GM23338 (cell line): Measurements from ENCODE around the gene LLGL1. TPM values are rescaled to one million over a fixed set of nuclear protein-coding genes. Genes with fewer than 3 reads are reported as not detected.

Source experiments
- ATAC-seq: fragments of 200-7000 bp; cut with Tn5 transposase; 3 replicates; pipeline ENCODE4 v1.9.1; 2020
- DNase-seq: peaks from one replicate; pipeline ENCODE4 v3.0.0-alpha.2; 2015; ENCODE audit warnings: low spot score
- H2AFZ ChIP-seq: fragments of 200-600 bp; sonication (generic); 2 replicates; pipeline ENCODE4 v1.8.0; 2016; ENCODE audit warnings: antibody characterized with exemption, mild to moderate bottlenecking, moderate library complexity
- H3F3A ChIP-seq: fragments of 200-600 bp; sonication (generic); replicated peaks from 2 replicates; pipeline ENCODE4 v1.8.0; 2017; ENCODE audit warnings: antibody characterized with exemption, mixed run types, low read depth
- H3K27ac ChIP-seq: fragments of 200-600 bp; sonication (generic); 2 replicates; pipeline ENCODE4 v1.6.1; 2016; ENCODE audit warnings: low read depth
- H3K27me3 ChIP-seq: fragments of 200-600 bp; sonication (generic); 2 replicates; pipeline ENCODE4 v1.8.0; 2016; ENCODE audit warnings: mild to moderate bottlenecking, mixed run types, moderate library complexity; ENCODE audit not compliant: insufficient read depth
- H3K36me3 ChIP-seq: fragments of 200-600 bp; sonication (generic); 2 replicates; pipeline ENCODE4 v1.8.0; 2016; ENCODE audit warnings: mild to moderate bottlenecking; ENCODE audit not compliant: insufficient read depth
- H3K4me1 ChIP-seq: fragments of 200-600 bp; sonication (generic); 2 replicates; pipeline ENCODE4 v1.8.0; 2016; ENCODE audit warnings: mild to moderate bottlenecking, moderate library complexity; ENCODE audit not compliant: insufficient read depth
- H3K4me2 ChIP-seq: fragments of 200-600 bp; sonication (generic); 2 replicates; pipeline ENCODE4 v1.7.1; 2017; ENCODE audit warnings: mixed run types
- H3K4me3 ChIP-seq: fragments of 200-600 bp; sonication (generic); 2 replicates; pipeline ENCODE4 v1.6.1; 2016; ENCODE audit warnings: mixed run types
- H3K79me2 ChIP-seq: fragments of 200-600 bp; sonication (generic); replicated peaks from 2 replicates; pipeline ENCODE4 v1.8.0; 2017; ENCODE audit warnings: mild to moderate bottlenecking; ENCODE audit not compliant: insufficient read depth
- H3K9me2 ChIP-seq: fragments of 200-600 bp; sonication (generic); 2 replicates; pipeline ENCODE4 v1.8.0; 2017; ENCODE audit not compliant: insufficient read depth
- H4K20me1 ChIP-seq: fragments of 200-600 bp; sonication (generic); replicated peaks from 2 replicates; pipeline ENCODE4 v1.8.0; 2017; ENCODE audit warnings: mild to moderate bottlenecking; ENCODE audit not compliant: insufficient read depth
- H3K27ac Mint-ChIP-seq: 2 replicates; pipeline ENCODE4 v1.8.0; 2020; ENCODE audit warnings: inconsistent platforms, mild to moderate bottlenecking, moderate library complexity, mixed read lengths
- H3K27me3 Mint-ChIP-seq: 3 replicates; pipeline ENCODE4 v1.8.0; 2022; ENCODE audit warnings: low read depth, mild to moderate bottlenecking, moderate library complexity, mixed read lengths, inconsistent platforms; ENCODE audit not compliant: insufficient read depth, poor library complexity
- H3K36me3 Mint-ChIP-seq: 3 replicates; pipeline ENCODE4 v1.8.0; 2021; ENCODE audit warnings: low read depth, mild to moderate bottlenecking, inconsistent platforms, moderate library complexity, mixed read lengths
- H3K4me1 Mint-ChIP-seq: 3 replicates; pipeline ENCODE4 v1.8.0; 2020; ENCODE audit warnings: mild to moderate bottlenecking, inconsistent platforms, mixed read lengths
- H3K4me3 Mint-ChIP-seq: 3 replicates; pipeline ENCODE4 v1.8.0; 2021; ENCODE audit warnings: moderate library complexity, mild to moderate bottlenecking, inconsistent platforms, mixed read lengths
- H3K9me3 Mint-ChIP-seq: 3 replicates; pipeline ENCODE4 v1.8.0; 2020; ENCODE audit warnings: moderate library complexity, mild to moderate bottlenecking, inconsistent platforms, mixed read lengths
- CREB1 ChIP-seq: fragments of 250-450 bp; sonication (Bioruptor Pico); IDR thresholded peaks from 2 replicates; pipeline ENCODE4 v1.5.0; 2020; ENCODE audit warnings: low read depth, mild to moderate bottlenecking, moderate library complexity
- EZH2 ChIP-seq: fragments of 200-600 bp; sonication (generic); IDR thresholded peaks from one replicate; pipeline ENCODE4 v1.8.0; 2017; ENCODE audit warnings: antibody characterized with exemption, mild to moderate bottlenecking, low read depth; ENCODE audit not compliant: unreplicated experiment
- EZH2phosphoT487 ChIP-seq: fragments of 200-600 bp; sonication (generic); IDR thresholded peaks from one replicate; pipeline ENCODE4 v1.8.1; 2018; ENCODE audit warnings: antibody characterized with exemption; ENCODE audit not compliant: unreplicated experiment
- ZNF114 ChIP-seq: fragments of 250-450 bp; sonication (Bioruptor Pico); IDR thresholded peaks from 2 replicates; pipeline ENCODE4 v1.5.0; 2020; ENCODE audit warnings: mild to moderate bottlenecking, moderate library complexity
- polyA plus RNA-seq: library from polyadenylated mRNA; unstranded; fragments of >200 nt; fragmentation: Nextera tagmentation; extraction: Ambion mirVana; gene quantifications from 2 replicates; pipeline ENCODE4 v1.2.1, GENCODE V29; 2016
- total RNA-seq: library from RNA; depleted of rRNA; stranded (reverse); fragments of >200 nt; shearing (Covaris generic); gene quantifications from 2 replicates; pipeline ENCODE4 v1.2.3, GENCODE V29; 2014
- TF ChIP-seq, protein P1 (sequence below), 2 experiments: fragments of 200-600 bp in 1 of 2; sonication (generic) in 1 of 2; conservative IDR thresholded peaks; 2 replicates each; pipeline versions ENCODE4 v1.5.1 to v1.6.1; 2016 to 2017; ENCODE audit warnings: antibody characterized with exemption in 2 of 2, low read depth in 2 of 2, mild to moderate bottlenecking in 2 of 2, moderate library complexity in 1 of 2
- TF ChIP-seq, protein P2 (sequence below): IDR thresholded peaks from one replicate; pipeline ENCODE4 v1.6.1; 2018; ENCODE audit warnings: antibody characterized with exemption; ENCODE audit not compliant: unreplicated experiment
- TF ChIP-seq, protein P3 (sequence below): IDR thresholded peaks from 2 replicates; pipeline ENCODE4 v1.6.1; 2016; ENCODE audit warnings: antibody characterized with exemption
- TF ChIP-seq, protein P4 (sequence below): fragments of 250-450 bp; sonication (Bioruptor Pico); IDR thresholded peaks from 2 replicates; pipeline ENCODE4 v1.5.0; 2020; ENCODE audit warnings: mild to moderate bottlenecking, moderate library complexity

Gene LLGL1
- total and polyA plus RNA-seq, 2 experiments from 2014 or later = 5.9 to 129 TPM

DNA sequence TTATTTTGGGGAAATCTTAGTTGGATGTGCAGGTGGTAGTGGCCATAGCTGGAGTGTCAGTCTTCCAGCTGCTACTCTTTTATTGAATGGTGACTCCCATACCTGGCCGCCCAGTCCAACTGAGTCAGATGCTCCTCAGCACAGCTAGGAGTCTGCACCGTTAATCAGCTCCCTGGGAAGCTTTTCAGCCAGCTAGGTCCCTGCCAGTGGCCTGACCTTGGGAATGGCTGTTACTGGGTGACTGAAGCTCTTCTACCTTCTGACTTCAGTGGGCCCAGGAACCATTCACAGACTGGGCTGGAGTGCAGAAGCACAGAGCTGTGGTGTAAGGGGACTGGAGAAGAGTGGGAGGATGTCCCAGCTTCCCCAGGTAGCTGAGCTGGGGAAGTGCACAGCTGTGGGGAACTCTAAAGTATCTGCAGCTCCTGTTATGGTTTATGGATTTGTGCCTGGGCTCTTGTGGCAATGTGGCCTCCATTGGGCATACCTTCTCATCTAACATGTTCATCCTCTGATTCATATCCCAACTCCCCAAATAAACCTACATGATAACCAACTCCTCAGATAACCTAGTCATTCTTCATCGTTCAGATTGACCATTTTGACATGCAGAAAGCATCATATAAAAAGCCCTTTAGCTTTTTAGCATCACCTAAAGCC, 27.8 kb upstream of the LLGL1 start:
- Histone ChIP-seq H3F3A (0 out of 2 replicates have a peak, but pooled peaks cover 2% of the 10 kb centered on the region), H3K4me2 (no peak overlapping the region), H3K27me3 (no peaks in the 10 kb centered on the region), H2AFZ (no peak overlapping the region), H3K4me1 (no peaks in the 10 kb centered on the region), H3K36me3 (peaks cover 12% of the 10 kb centered on the region), H3K79me2 (peaks cover 100% of the 10 kb centered on the region), H3K4me3 (no peak overlapping the region), H3K27ac (no peak overlapping the region), H4K20me1 (peaks cover 56% of the 10 kb centered on the region), H3K9me2 (no peaks in the 10 kb centered on the region)
- no peak for ATAC-seq
- Mint-ChIP-seq H3K27me3 (peaks cover 3% of the 10 kb centered on the region), H3K9me3 (no peaks in the 10 kb centered on the region), H3K4me3 (no peak overlapping the region), H3K4me1 (no peaks in the 10 kb centered on the region), H3K27ac (no peak overlapping the region), H3K36me3 (peaks cover 44% of the 10 kb centered on the region)
- no peak for DNase-seq
- TF ChIP-seq, protein P1, sequence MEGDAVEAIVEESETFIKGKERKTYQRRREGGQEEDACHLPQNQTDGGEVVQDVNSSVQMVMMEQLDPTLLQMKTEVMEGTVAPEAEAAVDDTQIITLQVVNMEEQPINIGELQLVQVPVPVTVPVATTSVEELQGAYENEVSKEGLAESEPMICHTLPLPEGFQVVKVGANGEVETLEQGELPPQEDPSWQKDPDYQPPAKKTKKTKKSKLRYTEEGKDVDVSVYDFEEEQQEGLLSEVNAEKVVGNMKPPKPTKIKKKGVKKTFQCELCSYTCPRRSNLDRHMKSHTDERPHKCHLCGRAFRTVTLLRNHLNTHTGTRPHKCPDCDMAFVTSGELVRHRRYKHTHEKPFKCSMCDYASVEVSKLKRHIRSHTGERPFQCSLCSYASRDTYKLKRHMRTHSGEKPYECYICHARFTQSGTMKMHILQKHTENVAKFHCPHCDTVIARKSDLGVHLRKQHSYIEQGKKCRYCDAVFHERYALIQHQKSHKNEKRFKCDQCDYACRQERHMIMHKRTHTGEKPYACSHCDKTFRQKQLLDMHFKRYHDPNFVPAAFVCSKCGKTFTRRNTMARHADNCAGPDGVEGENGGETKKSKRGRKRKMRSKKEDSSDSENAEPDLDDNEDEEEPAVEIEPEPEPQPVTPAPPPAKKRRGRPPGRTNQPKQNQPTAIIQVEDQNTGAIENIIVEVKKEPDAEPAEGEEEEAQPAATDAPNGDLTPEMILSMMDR (conservative IDR thresholded peaks at IDR 0.05; ENCODE audit: low read depth in 2 of 2) = no peak
- TF ChIP-seq EZH2phosphoT487 (no peak), EZH2 (no peak), CREB1 (CRISPR knock-in tag) (no peak), ZNF114 (no peak)
- TF ChIP-seq, protein P2, sequence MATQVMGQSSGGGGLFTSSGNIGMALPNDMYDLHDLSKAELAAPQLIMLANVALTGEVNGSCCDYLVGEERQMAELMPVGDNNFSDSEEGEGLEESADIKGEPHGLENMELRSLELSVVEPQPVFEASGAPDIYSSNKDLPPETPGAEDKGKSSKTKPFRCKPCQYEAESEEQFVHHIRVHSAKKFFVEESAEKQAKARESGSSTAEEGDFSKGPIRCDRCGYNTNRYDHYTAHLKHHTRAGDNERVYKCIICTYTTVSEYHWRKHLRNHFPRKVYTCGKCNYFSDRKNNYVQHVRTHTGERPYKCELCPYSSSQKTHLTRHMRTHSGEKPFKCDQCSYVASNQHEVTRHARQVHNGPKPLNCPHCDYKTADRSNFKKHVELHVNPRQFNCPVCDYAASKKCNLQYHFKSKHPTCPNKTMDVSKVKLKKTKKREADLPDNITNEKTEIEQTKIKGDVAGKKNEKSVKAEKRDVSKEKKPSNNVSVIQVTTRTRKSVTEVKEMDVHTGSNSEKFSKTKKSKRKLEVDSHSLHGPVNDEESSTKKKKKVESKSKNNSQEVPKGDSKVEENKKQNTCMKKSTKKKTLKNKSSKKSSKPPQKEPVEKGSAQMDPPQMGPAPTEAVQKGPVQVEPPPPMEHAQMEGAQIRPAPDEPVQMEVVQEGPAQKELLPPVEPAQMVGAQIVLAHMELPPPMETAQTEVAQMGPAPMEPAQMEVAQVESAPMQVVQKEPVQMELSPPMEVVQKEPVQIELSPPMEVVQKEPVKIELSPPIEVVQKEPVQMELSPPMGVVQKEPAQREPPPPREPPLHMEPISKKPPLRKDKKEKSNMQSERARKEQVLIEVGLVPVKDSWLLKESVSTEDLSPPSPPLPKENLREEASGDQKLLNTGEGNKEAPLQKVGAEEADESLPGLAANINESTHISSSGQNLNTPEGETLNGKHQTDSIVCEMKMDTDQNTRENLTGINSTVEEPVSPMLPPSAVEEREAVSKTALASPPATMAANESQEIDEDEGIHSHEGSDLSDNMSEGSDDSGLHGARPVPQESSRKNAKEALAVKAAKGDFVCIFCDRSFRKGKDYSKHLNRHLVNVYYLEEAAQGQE = no peak
- TF ChIP-seq, protein P3, sequence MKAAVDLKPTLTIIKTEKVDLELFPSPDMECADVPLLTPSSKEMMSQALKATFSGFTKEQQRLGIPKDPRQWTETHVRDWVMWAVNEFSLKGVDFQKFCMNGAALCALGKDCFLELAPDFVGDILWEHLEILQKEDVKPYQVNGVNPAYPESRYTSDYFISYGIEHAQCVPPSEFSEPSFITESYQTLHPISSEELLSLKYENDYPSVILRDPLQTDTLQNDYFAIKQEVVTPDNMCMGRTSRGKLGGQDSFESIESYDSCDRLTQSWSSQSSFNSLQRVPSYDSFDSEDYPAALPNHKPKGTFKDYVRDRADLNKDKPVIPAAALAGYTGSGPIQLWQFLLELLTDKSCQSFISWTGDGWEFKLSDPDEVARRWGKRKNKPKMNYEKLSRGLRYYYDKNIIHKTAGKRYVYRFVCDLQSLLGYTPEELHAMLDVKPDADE = no peak
- TF ChIP-seq, protein P4, sequence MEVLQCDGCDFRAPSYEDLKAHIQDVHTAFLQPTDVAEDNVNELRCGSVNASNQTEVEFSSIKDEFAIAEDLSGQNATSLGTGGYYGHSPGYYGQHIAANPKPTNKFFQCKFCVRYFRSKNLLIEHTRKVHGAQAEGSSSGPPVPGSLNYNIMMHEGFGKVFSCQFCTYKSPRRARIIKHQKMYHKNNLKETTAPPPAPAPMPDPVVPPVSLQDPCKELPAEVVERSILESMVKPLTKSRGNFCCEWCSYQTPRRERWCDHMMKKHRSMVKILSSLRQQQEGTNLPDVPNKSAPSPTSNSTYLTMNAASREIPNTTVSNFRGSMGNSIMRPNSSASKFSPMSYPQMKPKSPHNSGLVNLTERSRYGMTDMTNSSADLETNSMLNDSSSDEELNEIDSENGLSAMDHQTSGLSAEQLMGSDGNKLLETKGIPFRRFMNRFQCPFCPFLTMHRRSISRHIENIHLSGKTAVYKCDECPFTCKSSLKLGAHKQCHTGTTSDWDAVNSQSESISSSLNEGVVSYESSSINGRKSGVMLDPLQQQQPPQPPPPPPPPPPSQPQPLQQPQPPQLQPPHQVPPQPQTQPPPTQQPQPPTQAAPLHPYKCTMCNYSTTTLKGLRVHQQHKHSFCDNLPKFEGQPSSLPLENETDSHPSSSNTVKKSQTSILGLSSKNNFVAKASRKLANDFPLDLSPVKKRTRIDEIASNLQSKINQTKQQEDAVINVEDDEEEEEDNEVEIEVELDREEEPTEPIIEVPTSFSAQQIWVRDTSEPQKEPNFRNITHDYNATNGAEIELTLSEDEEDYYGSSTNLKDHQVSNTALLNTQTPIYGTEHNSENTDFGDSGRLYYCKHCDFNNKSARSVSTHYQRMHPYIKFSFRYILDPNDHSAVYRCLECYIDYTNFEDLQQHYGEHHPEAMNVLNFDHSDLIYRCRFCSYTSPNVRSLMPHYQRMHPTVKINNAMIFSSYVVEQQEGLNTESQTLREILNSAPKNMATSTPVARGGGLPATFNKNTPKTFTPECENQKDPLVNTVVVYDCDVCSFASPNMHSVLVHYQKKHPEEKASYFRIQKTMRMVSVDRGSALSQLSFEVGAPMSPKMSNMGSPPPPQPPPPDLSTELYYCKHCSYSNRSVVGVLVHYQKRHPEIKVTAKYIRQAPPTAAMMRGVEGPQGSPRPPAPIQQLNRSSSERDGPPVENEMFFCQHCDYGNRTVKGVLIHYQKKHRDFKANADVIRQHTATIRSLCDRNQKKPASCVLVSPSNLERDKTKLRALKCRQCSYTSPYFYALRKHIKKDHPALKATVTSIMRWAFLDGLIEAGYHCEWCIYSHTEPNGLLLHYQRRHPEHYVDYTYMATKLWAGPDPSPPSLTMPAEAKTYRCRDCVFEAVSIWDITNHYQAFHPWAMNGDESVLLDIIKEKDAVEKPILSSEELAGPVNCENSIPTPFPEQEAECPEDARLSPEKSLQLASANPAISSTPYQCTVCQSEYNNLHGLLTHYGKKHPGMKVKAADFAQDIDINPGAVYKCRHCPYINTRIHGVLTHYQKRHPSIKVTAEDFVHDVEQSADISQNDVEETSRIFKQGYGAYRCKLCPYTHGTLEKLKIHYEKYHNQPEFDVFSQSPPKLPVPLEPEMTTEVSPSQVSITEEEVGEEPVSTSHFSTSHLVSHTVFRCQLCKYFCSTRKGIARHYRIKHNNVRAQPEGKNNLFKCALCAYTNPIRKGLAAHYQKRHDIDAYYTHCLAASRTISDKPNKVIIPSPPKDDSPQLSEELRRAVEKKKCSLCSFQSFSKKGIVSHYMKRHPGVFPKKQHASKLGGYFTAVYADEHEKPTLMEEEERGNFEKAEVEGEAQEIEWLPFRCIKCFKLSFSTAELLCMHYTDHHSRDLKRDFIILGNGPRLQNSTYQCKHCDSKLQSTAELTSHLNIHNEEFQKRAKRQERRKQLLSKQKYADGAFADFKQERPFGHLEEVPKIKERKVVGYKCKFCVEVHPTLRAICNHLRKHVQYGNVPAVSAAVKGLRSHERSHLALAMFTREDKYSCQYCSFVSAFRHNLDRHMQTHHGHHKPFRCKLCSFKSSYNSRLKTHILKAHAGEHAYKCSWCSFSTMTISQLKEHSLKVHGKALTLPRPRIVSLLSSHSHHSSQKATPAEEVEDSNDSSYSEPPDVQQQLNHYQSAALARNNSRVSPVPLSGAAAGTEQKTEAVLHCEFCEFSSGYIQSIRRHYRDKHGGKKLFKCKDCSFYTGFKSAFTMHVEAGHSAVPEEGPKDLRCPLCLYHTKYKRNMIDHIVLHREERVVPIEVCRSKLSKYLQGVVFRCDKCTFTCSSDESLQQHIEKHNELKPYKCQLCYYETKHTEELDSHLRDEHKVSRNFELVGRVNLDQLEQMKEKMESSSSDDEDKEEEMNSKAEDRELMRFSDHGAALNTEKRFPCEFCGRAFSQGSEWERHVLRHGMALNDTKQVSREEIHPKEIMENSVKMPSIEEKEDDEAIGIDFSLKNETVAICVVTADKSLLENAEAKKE (CRISPR knock-in tag) = no peak
